Fibroblast of villous mesenchyme (primary cell): ENCODE data around the gene KMT5C. TPM values are rescaled to one million over a fixed set of nuclear protein-coding genes. Genes with fewer than 3 reads are reported as not detected.

Experiments
- DNase-seq: peaks from one replicate; pipeline ENCODE4 v3.0.0-alpha.2; 2010; ENCODE audit warnings: low read depth
- H3K4me3 ChIP-seq: 2 replicates; pipeline ENCODE4 v1.5.1; 2011; ENCODE audit warnings: low read depth, mild to moderate bottlenecking, low read length
- CTCF ChIP-seq: IDR thresholded peaks from 2 replicates; pipeline ENCODE4 v1.5.1; 2012; ENCODE audit warnings: low read depth, mild to moderate bottlenecking, low read length; ENCODE audit not compliant: insufficient read depth
- total RNA-seq: library from RNA; depleted of rRNA; stranded (reverse); fragments of >200 nt; gene quantifications from 2 replicates; pipeline ENCODE4 v1.2.3, GENCODE V29; 2012

The KMT5C gene
- total RNA-seq, 1 donor, result 6.9 TPM

GRCh38 chr19:55303477-55303876, 36.2 kb upstream of the KMT5C start:
- H3K4me3 ChIP-seq, result no peak overlapping the region
- no peak for TF ChIP-seq CTCF
- no peak for DNase-seq

- no peak for TF ChIP-seq CTCF
- no peak overlapping the region for H3K4me3 ChIP-seq
- DNase-seq, result peak; percentile 48
Measured at GRCh38 chr19:55304279-55304978, 35.2 kb upstream of the KMT5C start.

GRCh38 chr19:55304980-55305379, 34.7 kb upstream of the KMT5C start:
- TF ChIP-seq CTCF, result no peak
- H3K4me3 ChIP-seq, result no peak overlapping the region
- no peak for DNase-seq

- DNase-seq, result peak; percentile 32
- no peak overlapping the region for H3K4me3 ChIP-seq
- TF ChIP-seq CTCF, result no peak
Measured at GRCh38 chr19:55305491-55305890, 34.2 kb upstream of the KMT5C start.

GRCh38 chr19:55305983-55306562, 33.6 kb upstream of the KMT5C start:
- DNase-seq, result peak; percentile 43
- peak overlapping the region; percentile 41 for H3K4me3 ChIP-seq
- no peak for TF ChIP-seq CTCF

- DNase-seq, result no peak
- no peak overlapping the region for H3K4me3 ChIP-seq
- TF ChIP-seq CTCF, result no peak
Measured at GRCh38 chr19:55306712-55307111, 33.0 kb upstream of the KMT5C start.

GRCh38 chr19:55308281-55308680, 31.4 kb upstream of the KMT5C start:
- no peak overlapping the region for H3K4me3 ChIP-seq
- no peak for DNase-seq
- TF ChIP-seq CTCF, result no peak
